NCI-H1105 (cell line): ENCODE measurements around the gene PCDHA1.
"Not testable (repeated sequence)": the region's sequence is repeated elsewhere in the genome, so short reads cannot be mapped to it uniquely, and the experiment has no call there.

ENCODE experiments used
- DNase-seq: peaks from one replicate; lab custom pipeline; 2025; lab: John Stamatoyannopoulos, UW

Gene PCDHA1

DNA sequence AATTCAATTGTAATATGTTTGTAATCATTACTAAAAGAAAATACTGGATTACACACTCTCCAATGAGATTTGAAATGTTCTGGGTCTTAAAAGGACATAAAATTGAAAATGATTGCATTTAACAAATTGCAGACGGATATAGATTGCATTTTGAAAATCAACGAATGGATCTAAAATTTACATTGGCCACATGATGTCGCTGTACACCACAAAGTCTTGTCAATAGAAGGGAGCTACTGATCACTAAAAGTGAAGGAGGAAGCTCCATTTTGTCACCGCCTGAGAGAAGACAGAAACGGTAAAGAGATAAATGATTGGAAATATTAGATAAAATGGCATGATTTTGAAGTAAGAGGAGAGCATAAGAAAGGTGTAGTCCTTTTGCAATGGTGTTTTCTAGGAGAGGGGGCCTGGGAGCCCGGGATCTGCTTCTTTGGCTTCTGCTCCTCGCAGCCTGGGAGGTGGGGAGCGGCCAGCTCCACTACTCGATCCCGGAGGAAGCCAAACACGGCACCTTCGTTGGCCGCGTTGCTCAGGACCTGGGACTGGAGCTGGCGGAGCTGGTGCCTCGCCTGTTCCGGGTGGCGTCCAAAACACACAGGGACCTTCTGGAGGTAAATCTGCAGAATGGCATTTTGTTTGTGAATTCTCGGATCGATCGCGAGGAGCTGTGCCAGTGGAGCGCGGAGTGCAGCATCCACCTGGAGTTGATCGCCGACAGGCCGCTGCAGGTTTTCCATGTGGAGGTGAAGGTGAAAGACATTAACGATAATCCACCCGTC, at the start of gene PCDHA1:
Gene PCDHA1, plus strand, starts transcription at position 236 of the 782 bp plus-strand sequence.
- no peak for DNase-seq

DNA sequence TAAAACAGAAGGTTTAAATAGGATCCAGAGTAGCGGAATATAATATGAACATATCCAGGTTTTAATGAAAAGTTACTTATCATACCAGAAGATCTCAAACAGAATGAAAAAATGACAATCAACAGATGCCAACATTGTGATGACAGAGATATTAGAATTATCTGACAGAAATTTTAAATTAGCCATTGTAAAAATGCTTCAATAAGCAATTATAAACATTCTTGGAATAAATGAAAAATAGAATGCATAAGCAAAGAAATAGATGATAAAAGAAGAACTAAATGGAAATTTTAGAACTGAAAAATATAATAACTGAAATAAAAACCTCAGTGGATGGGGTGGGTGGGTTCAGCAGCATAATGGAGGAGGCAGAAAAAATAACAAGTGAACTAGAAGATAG, 48.5 kb upstream of the PCDHA1 start:
- DNase-seq: no peak

GRCh38 chr5:140741967-140742366, 44.0 kb upstream of the PCDHA1 start:
- DNase-seq: no peak

GRCh38 chr5:140753561-140753960, 32.4 kb upstream of the PCDHA1 start:
- no peak for DNase-seq

DNA sequence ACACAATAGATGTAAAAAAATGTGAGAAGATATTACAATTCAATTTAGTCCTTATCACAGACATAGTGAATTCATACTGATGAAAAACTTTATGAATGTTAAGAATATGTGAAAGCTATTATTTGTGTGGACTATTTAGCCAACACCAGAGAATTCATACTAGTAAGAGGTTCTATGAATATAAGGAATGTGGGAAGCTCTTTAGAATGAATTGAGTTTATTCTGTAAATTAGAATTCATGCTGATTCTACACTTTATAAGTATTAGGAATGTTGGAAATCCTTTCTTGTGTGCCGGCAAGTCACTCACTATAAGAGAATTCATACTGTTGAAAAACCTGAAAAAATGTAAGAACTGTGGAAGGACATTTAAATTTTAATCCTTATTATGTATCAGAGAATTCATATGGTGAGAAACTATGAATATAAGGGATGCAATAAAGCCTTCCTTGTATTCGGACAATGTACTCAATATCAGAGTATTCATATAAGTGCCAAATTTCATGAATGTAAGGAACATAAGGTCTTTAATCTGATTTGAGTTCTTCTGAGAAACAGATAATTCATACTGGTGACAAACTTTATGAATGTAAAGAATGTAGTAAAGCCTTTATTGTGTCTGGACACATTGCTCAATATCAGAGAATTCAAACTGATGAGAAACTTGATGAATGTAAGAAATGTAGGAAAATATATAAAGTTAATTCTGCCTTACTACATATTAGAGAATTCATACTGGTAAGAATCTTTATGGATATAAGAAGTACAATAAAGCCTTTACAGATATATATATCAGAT, 21.6 kb upstream of the PCDHA1 start:
- DNase-seq: no peak

- DNase-seq: no peak
Observed at GRCh38 chr5:140767444-140767843, 18.5 kb upstream of the PCDHA1 start.

GRCh38 chr5:140780512-140780911, 5.4 kb upstream of the PCDHA1 start:
- DNase-seq: no peak

DNA sequence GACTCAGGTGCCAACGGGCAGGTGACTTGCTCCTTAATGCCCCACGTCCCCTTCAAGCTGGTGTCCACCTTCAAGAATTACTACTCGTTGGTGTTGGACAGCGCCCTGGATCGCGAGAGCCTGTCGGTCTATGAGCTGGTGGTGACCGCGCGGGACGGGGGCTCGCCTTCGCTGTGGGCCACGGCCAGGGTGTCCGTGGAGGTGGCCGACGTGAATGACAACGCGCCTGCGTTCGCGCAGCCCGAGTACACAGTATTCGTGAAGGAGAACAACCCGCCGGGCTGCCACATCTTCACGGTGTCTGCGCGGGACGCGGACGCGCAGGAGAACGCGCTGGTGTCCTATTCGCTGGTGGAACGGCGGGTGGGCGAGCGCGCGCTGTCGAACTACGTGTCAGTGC, 1.5 kb downstream of the PCDHA1 start:
- DNase-seq: not testable (repeated sequence)

DNA sequence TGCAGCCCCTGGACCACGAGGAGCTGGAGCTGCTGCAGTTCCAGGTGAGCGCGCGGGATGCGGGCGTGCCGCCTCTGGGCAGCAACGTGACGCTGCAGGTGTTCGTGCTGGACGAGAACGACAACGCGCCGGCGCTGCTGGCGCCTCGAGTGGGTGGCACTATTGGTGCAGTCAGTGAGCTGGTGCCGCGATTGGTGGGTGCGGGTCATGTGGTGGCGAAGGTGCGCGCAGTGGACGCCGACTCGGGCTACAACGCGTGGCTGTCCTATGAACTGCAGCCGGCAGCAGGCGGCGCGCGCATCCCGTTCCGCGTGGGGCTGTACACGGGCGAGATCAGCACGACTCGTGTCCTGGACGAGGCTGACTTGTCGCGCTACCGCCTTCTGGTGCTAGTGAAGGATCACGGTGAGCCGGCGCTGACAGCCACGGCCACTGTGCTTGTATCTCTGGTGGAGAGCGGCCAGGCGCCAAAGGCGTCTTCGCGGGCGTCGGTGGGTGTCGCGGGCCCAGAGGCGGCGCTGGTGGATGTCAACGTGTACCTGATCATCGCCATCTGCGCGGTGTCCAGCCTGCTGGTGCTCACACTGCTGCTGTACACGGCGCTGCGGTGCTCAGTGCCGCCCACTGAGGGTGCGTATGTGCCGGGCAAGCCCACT, 2.0 kb downstream of the PCDHA1 start:
- DNase-seq: not testable (repeated sequence)

DNA sequence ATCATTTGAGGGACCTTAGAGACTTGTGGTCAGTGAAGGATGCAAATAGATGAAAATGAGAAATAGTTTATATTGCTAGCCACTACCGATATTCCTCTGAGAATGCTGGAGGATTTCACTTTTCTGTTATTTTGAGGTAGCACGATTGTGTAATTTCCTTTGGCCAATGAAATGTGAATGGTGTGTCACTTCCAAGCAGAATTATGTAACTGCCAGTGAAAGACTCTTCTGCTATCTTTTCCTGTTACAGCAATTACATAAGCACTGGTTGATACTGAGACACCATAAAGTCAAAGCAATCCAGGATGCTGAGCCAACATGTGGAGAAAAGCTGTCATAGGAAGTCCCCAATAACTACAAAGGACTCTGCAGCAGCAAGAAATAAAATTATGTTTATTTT, 5.1 kb downstream of the PCDHA1 start:
- no peak for DNase-seq

- DNase-seq: no peak
Observed at GRCh38 chr5:140794595-140795258, 8.8 kb downstream of the PCDHA1 start, which contains the start of gene PCDHA2. PCDHA2 (plus strand) TSS chr5:140794852.

- DNase-seq: no peak
Observed at GRCh38 chr5:140795259-140795641, 9.3 kb downstream of the PCDHA1 start.

GRCh38 chr5:140796072-140796717, 10.3 kb downstream of the PCDHA1 start:
- DNase-seq: not testable (repeated sequence)

DNA sequence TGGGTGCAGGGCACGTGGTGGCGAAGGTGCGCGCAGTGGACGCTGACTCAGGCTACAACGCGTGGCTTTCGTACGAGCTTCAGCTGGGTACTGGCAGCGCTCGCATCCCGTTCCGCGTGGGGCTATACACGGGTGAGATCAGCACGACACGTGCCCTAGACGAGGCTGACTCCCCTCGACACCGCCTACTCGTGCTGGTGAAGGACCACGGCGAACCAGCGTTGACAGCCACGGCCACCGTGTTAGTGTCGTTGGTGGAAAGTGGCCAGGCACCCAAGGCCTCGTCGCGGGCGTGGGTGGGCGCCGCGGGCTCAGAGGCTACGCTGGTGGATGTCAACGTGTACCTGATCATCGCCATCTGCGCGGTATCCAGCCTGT, 10.8 kb downstream of the PCDHA1 start:
- no peak for DNase-seq

- peak; percentile 56 for DNase-seq
Observed at GRCh38 chr5:140800816-140801493, 15.0 kb downstream of the PCDHA1 start, which contains the start of gene PCDHA3. PCDHA3 (plus strand) TSS chr5:140801057.

GRCh38 chr5:140801494-140801841, 15.5 kb downstream of the PCDHA1 start:
- peak; percentile 49 for DNase-seq

DNA sequence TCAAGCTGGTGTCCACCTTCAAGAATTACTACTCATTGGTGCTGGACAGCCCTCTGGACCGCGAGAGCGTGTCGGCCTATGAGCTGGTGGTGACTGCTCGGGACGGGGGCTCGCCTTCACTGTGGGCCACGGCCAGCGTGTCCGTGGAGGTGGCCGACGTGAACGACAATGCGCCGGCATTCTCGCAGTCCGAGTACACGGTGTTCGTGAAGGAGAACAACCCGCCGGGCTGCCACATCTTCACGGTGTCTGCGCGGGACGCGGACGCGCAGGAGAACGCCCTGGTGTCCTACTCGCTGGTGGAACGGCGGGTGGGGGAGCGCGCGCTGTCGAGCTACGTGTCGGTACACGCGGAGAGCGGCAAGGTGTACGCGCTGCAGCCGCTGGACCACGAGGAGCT, 16.4 kb downstream of the PCDHA1 start:
- DNase-seq: not testable (repeated sequence)

GRCh38 chr5:140802781-140803271, 16.9 kb downstream of the PCDHA1 start:
- DNase-seq: no peak

GRCh38 chr5:140806834-140807775, 21.2 kb downstream of the PCDHA1 start, which contains the start of gene PCDHA4:
PCDHA4 (plus strand) TSS chr5:140807068.
- no peak for DNase-seq
